Right atrium auricular region (tissue), 2 donors: ENCODE measurements around the gene RGL1. TPM values are rescaled to one million over a fixed set of nuclear protein-coding genes. Genes with fewer than 3 reads are reported as not detected.

Source experiments
- DNase-seq: peaks from one replicate; pipeline ENCODE4 v3.0.0-alpha.2; 2019; ENCODE audit warnings: low spot score
- H3K27ac ChIP-seq, 2 donors: fragments of 200-600 bp; sonication (generic); 1 replicate in 1 of 2; 2 replicates in 1 of 2; pipeline ENCODE4 v1.5.1; 2016 to 2019
- H3K27me3 ChIP-seq, 2 donors: fragments of 200-600 bp; sonication (generic); one replicate each; pipeline versions ENCODE4 v1.5.1 to v1.6.0; 2017 to 2019
- H3K36me3 ChIP-seq: fragments of 200-600 bp; sonication (generic); one replicate; pipeline ENCODE4 v1.5.1; 2016
- H3K4me1 ChIP-seq, 2 donors: fragments of 200-600 bp; sonication (generic); one replicate each; pipeline versions ENCODE4 v1.5.1 to v1.6.0; 2017 to 2019
- H3K4me3 ChIP-seq, 2 donors: fragments of 200-600 bp; sonication (generic); 1 replicate in 1 of 2; 2 replicates in 1 of 2; pipeline ENCODE4 v1.5.1; 2017 to 2019; ENCODE audit warnings: mild to moderate bottlenecking in 1 of 2, moderate library complexity in 1 of 2
- H3K9me3 ChIP-seq, 2 donors: fragments of 200-600 bp; sonication (generic); one replicate each; pipeline ENCODE4 v1.5.1; 2019
- CTCF ChIP-seq, 2 donors: fragments of 200-600 bp; sonication (generic); IDR thresholded peaks; one replicate each; pipeline ENCODE4 v1.5.1; 2019; ENCODE audit warnings: antibody characterized with exemption in 2 of 2
- total RNA-seq, 2 donors: library from RNA; depleted of rRNA; stranded (reverse); fragments of >200 nt; gene quantifications; one replicate each; pipeline ENCODE4 v1.1.0, GENCODE V29; 2016

The RGL1 gene
- total RNA-seq, 2 donors from 2014 or later = 14.9 to 22.7 TPM

- H3K4me1 ChIP-seq = no peaks in the 10 kb centered on the region
- no peaks in the 10 kb centered on the region for H3K27me3 ChIP-seq
- no peak for DNase-seq
- no peak overlapping the region for H3K27ac ChIP-seq
- H3K9me3 ChIP-seq = no peaks in the 10 kb centered on the region
- no peak for TF ChIP-seq CTCF (IDR thresholded peaks at IDR 0.05)
- H3K36me3 ChIP-seq = peaks cover 4% of the 10 kb centered on the region
- no peak overlapping the region for H3K4me3 ChIP-seq
Measured at GRCh38 chr1:183942933-183943693, 138.2 kb downstream of the RGL1 start.

DNA sequence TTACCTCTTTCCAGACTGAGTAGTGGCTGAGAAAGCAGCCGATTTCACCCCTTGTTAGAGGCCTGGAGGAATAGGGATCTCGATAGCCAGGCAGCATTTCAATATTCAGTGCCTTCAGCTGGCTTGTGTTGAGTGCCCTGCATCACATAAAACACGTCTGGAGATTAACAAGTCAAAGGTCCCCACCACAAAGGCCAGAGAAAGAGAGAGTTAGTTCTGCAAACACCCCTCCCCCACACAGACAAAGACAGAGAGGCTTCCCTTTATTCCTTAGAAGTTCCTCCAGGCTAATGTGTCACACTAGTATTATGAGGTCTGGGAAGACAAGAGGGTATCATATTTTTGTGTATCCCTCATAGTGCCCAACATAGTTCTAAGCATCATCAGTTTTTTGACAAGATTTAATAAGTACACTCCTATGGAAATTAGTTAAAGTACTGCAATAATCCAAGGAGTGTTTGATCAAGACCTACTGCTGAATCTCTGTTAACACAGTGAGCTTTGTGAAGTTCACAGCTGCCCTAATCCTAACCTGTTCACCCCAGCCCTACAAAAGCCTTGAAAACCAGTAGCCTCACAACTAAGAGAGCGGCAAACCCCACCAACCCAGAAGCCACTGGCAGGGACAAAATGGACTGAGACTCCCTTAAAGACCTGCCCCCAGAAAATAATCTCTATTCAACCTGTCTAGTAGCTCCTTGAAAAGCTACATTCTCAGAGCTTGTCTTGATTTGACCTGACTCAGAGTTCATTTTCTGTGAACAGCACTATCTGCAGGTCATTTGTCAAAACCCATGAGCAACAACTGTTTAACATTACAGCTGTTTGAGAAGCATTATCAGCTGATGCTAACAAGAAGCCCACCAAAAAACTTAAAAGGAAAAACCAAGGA, 140.8 kb downstream of the RGL1 start:
- H3K36me3 ChIP-seq = no peaks in the 10 kb centered on the region
- H3K27me3 ChIP-seq = no peaks in the 10 kb centered on the region
- no peaks in the 10 kb centered on the region for H3K4me1 ChIP-seq
- no peaks in the 10 kb centered on the region for H3K9me3 ChIP-seq
- no peak for TF ChIP-seq CTCF (IDR thresholded peaks at IDR 0.05)
- no peak overlapping the region for H3K4me3 ChIP-seq
- H3K27ac ChIP-seq = no peak overlapping the region
- DNase-seq = no peak

DNA sequence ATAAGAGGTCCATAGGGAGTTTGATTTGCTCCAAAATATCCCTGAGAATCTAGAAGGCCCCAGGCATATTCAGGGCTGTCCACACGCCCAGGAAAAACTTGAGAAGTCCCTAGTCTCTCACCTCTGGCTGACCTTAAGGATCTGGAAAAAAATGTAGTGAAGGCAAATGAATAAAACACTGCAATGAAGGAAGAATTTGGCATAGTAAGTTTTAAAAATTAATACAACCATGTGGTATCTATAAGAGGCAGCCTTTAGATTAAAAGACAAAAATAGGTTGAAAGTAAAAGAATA, 141.3 kb downstream of the RGL1 start:
- H3K4me3 ChIP-seq = no peak overlapping the region
- TF ChIP-seq CTCF (IDR thresholded peaks at IDR 0.05) = no peak
- no peaks in the 10 kb centered on the region for H3K27me3 ChIP-seq
- no peaks in the 10 kb centered on the region for H3K36me3 ChIP-seq
- no peak overlapping the region for H3K27ac ChIP-seq
- H3K9me3 ChIP-seq = no peaks in the 10 kb centered on the region
- DNase-seq = no peak
- no peaks in the 10 kb centered on the region for H3K4me1 ChIP-seq

DNA sequence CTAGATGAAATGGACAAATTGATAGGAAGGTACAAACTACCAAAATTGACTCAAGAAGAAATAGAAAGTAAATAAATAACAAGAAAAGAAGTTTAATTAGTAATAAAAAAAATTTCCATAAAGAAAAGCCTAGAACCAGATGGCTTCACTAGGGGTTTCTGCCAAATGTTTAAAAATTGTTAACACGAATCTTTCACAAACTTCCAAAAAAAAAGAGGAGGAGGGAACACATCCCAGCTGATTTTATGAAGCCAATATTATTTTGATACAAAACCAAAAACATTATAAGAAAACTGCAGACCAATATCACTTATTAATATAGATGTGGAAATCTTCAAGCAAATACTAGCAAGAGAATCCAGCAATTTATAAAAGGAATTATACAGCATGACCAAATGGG, 143.1 kb downstream of the RGL1 start:
- Histone ChIP-seq H3K9me3 (no peaks in the 10 kb centered on the region), H3K27ac (no peak overlapping the region), H3K4me1 (no peaks in the 10 kb centered on the region), H3K4me3 (no peak overlapping the region), H3K27me3 (no peaks in the 10 kb centered on the region), H3K36me3 (no peaks in the 10 kb centered on the region)
- TF ChIP-seq CTCF (IDR thresholded peaks at IDR 0.05) = no peak
- no peak for DNase-seq

- Histone ChIP-seq H3K27ac (peak overlapping the region; percentile 22 to 63), H3K27me3 (no peaks in the 10 kb centered on the region), H3K4me3 (no peak overlapping the region), H3K4me1 (peaks cover 0 to 11% of the 10 kb centered on the region in 2 donors), H3K9me3 (no peaks in the 10 kb centered on the region), H3K36me3 (no peaks in the 10 kb centered on the region)
- TF ChIP-seq CTCF (IDR thresholded peaks at IDR 0.05) = no peak
- no peak for DNase-seq
Measured at GRCh38 chr1:183952101-183952500, 147.2 kb downstream of the RGL1 start.
